Measurements from ENCODE around the gene STMP1.
A peak's percentile ranks its signal among the peaks of the same experiment; 100 is the strongest.
"Not testable (repeated sequence)": the region's sequence is repeated elsewhere in the genome, so short reads cannot be mapped to it uniquely, and the experiment has no call there.

STMP1 gene

DNA sequence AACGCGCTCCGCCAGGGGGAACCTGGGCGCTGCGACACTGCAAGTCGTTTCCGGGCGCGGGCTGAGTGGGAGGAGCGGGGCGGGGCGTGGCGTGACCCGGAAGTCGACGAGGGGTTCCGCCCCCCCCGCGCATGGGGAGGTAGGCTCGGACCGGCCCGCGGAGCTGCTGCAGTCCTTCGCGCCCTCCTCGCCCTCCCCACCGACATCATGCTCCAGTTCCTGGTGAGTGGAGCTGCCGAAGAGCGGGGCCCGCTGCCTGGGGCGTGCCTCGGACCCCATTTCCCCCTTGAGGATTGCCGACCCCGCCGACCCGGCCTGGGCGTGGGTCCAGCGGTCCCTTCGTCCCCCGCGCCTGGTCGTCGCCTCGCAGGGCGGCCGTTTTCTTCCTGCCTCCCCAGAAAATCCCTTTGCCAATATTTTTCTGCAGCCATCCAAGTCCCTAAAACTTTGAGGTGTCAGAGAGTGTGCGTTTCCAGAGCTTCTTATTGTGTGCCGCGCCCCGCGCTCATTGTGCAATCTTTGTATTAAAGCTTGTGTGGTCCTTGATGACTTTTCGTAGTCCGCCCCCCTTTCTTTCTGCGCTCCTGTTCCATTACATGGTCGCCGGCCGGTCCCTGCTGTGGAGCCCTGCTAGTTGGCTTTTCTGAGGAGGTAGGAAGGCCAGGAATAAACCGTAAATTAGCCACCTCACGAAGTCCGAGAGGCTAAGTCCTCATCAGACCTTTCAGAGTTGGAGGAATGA lies at the start of gene STMP1:
Gene STMP1 (plus strand): TSS at position 142 of the 742 bp plus-strand sequence.
- peak; percentile 88 to 90 for DNase-seq (ENCODE audit: low read depth in 2 of 2)

DNA sequence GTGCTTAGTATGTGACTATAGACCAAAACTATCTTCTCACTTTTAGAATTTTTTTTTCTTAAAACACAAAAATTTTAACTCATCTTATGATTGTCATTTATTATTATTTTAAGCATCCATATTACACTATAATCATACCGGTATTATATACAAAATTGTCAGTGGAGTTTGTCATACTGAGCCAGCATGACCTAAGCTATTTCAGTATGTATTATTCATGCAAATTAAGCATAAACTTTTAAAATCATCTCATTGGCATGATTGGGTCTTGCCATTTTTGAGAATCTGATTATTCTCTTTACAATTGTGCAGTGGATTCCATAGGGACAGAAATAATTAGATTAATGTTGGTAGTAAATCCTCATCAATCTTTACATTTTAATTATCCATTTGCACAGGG lies 46.2 kb upstream of the STMP1 start:
- no peak for DNase-seq (ENCODE audit: low read depth in 2 of 2)

DNA sequence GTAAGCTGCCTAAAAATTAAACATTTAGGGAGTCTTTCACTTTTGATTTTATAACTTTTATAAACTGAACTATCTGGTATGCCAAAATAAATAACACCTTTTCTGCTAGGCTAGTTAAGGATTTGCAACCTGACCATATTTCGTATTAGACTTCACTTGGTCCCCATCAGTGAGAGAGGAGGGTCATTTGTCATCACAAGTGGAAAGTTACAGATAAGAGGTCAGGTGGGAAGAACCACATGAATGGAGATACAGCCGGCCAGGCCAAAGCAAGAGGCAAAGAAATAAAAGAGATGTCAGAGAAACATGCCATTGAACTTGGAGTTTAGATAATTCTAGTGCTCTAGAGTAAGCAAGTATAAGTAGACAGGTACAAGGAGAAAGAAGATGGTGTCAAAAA lies 44.5 kb upstream of the STMP1 start:
- DNase-seq (ENCODE audit: low read depth in 2 of 2) = no peak

DNA sequence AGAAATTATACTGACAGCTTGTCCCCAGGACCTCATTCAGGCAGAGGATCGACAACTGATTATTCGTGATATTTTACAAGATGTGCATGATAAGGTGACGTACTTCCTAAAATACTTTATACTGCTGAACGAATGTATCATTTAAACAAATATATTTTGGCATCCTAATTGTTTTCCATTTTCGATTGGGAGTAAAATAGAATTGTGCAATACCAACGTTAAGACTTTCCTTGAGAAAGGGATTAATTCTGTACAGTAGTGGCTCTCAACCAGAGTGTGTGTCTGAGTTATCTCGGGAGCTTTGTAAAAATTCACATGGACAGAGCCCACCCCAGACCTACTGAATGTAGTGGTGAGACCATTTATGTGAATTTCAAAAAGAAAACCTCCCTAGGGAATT lies 43.8 kb upstream of the STMP1 start:
- no peak for DNase-seq (ENCODE audit: low read depth in 2 of 2)

DNA sequence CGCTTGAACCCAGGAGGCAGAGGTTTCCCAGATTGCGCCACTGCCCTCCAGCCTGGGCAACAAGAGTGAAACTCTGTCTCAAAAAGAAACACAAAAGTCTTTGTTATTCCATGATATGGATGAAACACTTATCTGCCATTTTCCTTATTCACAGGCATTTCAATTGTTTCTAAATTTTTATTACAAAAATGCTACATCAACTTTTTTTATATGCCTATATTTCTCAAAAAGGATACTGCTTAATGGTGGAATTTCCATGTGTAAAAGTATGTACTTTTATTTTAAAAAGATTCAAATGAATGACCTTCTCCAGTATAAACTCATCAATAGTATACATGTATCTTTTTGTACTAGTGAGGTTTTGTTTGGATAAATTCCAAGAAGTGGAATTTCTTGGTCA lies 41.9 kb upstream of the STMP1 start:
- no peak for DNase-seq (ENCODE audit: low read depth in 2 of 2)

DNA sequence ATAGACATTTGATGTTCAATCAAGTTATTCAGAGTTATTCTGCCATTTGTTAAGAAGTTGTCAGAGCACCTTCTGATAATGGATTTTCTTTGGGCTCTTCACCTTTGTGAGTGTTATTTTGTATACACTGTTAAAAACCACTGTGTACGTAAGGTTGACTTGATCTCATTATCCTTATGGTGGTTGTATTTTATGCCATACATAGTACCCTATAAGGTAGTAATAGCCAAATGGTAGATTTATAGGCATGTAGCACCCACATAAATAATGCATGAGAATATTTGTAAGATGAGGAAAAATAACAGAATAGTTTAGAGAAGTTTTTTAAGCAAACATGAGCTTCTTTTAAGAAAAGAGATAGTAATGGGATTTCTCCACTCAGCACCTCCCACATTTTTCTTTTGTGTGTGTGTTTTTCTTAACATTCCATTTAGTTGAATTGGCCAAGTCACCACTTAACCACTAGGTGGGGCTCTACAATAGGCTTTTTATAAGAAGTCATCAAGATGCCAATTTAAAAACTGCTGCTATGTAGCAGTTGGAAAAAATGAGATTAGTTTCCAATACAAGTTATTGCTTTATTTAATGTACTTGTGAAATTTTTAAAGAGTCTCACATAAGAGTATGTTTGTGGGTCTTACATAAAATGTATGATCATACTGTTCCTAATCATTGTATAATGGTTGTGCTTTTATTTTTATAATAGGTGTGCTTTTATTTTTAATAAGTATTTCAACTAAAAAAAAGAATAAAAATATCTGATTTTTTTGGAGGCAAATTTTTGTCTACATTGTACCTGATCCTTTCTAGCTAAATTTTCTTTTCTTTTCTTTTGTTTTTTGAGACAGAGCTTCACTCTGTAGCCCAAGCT lies 41.1 kb upstream of the STMP1 start:
- DNase-seq (ENCODE audit: low read depth in 2 of 2) = no peak

DNA sequence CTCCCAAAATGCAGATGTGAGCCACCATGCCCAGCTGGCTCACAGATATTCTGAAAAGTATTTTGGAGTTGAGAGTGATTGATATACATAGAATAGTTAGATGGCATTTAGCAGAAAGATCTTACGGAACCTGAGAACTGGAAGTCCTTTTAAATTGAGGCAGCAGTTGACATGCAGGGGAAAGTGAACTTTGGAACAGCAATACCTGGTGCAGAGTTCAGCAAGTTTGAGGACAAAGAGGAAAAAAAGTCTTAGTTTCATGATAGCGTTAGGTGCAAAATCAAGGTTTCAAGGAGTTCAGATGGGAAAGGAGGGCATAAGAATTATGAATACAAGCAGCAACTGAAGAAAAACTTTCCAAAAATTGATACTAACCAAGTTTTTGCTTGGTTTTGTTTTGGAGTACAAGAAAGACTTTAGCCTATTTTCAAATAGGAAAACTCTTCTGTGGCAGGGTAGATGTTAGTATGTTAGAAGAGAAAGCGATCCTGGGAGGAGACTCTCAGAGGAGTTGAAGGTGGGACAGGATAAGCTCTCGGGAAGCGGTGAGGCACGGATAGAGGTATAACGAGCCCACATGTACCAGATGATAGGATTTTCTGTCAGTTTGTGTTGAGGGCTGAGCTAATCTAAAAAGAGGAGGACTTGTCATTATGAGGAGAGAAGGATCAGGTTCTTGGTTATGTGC lies 28.0 kb upstream of the STMP1 start:
- no peak for DNase-seq (ENCODE audit: low read depth in 2 of 2)

DNA sequence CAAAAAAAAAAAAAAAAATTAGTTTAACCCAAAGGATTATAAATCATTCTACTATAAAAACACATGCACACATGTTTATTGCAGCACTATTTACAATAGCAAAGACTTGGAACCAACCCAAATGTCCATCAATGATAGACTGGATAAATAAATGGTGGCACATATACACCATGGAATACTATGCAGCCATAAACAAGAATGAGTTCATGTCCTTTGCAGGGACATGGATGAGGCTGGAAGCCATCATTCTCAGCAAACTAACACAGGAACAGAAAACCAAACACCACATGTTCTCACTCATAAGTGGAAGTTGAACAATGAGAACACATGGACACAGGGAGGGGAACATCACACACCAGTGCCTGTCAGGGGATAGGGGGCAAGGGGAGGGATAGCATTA lies 22.6 kb upstream of the STMP1 start:
- not testable (repeated sequence) for DNase-seq (ENCODE audit: low read depth in 2 of 2)

DNA sequence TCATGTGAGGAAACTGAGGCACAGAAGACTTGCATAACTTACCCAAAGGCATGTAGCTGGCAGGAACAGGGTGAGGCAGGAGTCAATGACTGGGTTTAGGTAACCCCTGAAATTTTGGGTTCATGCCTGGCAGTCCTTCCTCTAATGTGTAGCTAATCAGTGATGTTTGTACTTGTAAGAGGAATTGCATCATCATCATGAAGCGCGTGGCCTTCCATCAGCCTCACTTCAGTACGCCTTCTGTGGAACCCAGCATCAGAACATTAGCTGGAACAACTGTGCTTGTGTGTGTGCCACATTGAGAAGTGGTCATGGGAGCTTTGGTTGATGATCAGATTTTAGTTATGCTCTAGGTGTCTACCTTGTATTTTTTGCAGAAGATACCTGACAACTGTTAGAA lies 18.2 kb upstream of the STMP1 start:
- no peak for DNase-seq (ENCODE audit: low read depth in 2 of 2)

DNA sequence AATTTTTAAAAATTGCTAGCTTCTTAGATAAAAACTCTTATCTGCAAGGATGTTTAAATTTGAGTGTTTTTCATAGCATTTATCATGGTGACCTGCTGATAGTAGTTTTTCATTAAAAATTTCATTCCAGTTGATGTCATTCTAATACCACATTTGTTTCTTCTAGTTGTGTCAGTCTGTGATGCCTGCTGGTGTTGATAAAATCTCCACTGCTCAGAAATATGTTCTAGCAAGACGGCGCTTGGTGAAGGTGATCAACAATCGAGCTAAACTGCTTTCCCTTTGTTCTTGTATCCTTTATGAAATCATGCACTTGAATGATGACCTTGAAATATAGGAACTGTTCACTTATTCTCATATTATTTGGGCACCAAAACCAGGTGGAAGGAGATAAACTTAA lies 17.6 kb upstream of the STMP1 start:
- DNase-seq (ENCODE audit: low read depth in 2 of 2) = no peak

DNA sequence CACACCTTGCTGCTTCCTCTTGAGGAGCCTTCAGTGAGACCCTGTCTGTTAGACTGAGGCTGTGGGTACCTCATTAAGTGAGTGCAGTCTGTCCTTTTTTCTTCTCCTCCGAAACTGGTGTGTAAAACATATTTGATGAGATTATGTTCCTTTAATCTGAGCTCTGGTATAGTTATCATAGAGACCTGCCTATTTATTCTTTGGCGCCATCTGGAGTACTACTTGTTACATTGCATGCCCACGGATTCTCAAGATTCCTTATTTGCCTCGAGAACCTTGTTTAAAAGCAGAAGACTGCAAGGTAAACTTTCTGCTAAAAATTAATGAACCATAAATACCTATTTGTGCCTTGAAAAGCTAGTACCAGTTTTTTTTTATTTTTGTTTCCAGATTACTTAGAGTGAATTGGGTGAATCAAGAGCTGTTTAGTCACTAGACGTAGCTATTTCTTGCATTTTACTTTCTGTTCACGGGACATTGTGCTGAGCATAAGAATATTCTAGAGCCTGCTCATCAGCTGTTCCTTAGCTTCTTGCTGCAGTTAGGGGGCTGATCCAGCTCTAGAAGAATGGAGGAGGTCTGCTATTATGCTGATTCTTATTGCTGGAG lies 16.9 kb upstream of the STMP1 start:
- DNase-seq (ENCODE audit: low read depth in 2 of 2) = no peak

DNA sequence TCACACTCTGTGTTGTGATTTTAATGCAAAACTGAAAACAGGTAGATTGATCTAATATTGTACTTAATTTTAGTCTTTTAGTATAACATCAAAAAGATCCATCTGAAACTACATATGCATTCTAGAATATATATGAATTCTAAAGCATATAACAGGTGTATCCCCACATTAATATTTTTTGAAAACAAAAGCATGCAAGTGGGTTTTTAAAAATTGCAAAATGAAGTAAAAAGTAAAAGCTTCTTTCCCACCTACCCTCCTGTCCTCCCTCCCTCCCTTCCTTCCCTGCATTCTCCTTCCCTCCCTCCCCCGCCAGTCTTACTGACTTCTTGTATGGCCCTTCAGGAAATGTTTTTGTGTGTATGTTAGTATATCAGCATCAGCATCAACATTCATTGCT lies 14.6 kb upstream of the STMP1 start:
- no peak for DNase-seq (ENCODE audit: low read depth in 2 of 2)

DNA sequence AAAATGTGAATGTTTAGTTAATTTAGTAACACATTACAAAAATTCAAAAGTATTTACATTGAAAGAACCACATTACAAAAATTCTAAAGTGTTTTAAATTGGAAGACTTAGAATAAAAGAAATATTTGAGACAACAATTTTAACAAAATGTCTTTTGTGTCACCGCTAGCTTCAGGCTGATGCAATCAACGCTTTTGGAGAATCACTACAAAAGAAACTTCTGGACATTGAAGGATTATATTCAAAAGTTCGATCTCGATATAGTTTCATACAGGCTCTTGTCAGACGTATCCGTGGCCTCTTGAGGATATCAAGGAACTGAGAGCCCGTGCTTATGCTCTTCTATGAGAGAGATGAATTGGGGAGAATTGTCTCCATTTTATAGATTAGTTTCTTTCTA lies 14.1 kb upstream of the STMP1 start:
- DNase-seq (ENCODE audit: low read depth in 2 of 2) = no peak

DNA sequence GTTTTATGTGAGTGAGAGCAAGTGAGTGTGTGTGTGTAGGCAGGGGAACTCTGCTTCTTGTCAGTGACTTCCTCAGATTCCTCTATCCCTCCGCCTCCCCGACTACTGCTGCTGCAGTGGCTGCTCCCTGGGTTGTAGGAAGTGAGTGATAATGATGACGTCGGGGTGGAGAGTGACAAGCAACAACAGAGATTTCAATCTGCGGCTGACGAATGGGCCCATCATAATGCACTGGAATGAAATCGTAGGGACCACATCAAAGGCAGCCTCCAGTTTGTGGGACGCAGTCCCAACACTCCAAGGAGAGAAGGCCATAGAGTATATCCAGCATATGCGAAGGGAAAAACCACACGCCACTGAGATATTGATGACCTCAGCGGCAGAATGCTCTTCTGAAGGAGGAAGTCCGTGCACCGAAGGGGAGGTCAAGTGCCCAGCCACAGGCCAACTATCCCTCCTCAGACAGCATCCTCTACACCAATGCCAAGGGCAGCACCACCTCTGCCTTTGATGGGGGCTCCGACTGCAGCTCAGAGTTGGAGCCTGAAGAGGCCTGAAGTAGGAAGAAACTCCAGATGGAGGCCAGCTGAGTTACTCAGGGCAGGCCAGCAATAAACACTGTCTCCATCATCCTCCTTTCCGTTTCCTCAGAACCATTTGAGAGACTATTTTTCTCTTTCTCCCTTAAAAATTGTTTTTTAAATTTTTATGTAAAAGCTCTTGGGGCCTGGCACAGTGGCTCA lies 11.3 kb upstream of the STMP1 start:
- no peak for DNase-seq (ENCODE audit: low read depth in 2 of 2)

DNA sequence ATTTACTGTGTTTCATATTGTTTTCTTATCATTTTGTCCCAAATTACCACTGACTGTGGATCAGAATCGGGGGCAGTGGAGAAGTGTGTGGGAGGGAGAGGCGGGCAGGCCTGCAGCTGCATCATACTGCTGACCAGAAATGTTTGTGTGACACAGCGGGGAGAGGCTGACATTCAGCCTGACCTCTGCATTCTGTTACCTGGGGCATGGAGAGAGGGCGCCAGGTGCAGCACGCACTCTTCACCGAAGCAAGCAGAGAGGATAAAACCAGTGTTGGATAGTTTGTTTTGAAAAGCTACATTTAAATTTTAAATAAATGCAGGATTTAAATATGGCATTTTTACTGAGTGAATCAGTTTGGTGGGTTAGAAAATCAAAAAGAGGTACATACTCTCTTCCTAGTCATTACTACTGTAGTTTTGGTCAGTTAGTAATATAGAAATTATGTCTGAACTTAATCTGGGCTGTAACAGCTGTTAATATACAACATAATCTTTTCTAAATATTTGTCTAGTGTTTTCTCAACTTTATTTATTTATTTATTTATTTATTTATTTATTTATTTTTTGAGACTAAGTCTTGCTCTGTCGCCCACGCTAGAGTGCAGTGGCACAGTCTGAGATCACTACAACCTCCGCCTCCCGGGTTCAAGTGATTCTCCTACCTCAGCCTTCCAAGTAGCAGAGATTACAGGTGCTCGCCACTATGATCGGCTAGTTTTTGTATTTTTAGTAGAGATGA lies 8.8 kb upstream of the STMP1 start:
- no peak for DNase-seq (ENCODE audit: low read depth in 2 of 2)

DNA sequence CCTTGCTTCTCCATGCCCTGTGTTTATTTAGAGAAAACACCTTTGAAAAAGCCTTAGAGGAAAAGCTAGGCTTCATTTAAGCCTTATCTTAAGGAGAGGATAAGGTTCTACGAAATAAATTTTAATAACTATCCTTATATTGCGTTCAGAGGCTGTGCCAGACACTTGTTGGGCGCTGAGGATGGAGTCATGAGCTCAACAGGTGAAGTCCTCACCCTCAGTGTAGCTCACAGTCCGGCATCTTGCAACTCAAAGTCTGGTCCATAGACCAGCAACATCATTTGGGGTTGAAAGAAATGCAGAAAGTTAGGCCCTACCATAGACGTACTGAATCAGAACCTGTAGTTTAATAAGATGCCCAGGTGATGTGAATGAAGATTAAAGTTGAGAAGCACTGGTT lies 3.8 kb upstream of the STMP1 start:
- no peak for DNase-seq (ENCODE audit: low read depth in 2 of 2)

DNA sequence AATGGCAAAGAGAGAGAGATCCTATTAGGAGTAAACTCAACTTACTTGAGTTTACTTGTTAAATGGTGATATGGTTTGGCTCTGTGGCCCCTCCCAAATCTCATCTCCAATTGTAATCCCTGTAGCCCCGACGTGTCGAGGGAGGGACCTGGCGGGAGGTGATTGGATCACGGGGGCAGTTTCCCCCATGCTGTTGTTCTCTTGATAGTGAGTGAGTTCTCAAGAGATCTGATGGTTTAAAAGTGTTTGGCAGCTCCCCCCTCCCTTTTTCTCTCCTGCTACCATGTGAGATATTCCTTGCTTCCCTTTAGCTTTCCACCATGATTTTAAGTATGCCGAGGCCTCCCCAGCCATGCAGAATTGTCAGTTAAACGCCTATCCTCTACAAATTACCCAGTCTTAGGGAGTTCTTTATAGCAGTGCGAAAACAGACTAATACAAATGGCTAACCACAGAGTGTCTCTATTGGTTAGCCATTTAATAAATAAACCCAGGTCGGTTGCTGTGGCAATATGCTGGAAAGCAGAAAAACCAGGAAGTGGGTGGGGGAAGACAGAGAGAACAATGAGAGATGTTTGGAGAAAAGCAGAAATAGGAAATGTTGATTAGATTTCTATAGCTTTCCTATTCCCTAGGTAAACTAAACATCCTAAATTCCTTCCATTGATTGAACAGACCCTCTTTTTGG lies 3.0 kb upstream of the STMP1 start:
- no peak for DNase-seq (ENCODE audit: low read depth in 2 of 2)

DNA sequence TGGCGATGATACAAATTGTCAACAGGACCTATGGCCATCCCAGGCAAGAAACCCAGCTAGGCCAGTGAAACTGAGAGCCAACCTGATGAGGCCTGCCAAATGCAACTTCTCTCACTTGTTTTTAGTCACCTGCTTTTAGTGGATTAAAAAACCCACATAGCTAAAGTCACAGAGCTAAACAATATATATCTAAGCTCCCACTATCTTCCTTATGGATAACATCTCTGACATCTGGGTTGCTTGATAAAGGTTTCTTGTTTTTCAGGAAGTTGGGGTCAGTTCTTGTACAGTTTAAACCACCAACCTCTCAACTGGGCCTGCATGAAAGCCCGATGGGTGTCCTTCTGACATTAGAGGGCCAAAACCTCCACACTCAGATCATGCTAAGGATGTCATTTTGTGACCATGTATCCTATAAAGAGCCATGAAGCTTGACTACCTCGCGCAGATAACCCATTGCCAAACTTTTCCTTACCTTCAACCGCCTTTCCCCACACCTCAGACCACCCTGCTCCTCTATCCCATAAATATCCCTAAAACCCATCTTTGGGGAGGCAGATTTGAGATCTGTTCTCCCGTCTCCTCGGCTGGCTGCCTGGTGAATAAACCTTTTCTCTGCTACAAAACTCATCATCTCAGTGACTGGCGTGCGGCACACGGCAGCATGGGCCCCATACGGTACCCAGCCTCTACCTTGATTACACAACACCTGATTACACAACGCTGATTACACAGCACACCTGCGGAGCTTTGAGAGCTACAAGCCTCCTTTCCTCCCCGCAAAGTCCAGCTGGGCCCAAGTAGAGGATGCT lies 797 bp upstream of the STMP1 start:
- no peak for DNase-seq (ENCODE audit: low read depth in 2 of 2)

DNA sequence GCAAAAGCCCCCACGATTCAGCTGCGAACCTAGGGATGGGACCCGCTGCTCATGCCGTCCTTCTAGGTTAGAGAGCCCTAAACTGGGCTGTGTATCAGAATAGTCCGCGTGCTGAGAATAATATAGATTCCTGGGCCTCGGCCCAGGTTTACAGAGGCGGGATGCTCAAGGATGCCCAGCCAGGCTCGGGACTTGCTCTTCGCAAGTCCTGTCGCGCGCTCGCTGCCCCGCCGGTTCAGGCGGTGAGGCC lies 266 bp upstream of the STMP1 start:
- DNase-seq (ENCODE audit: low read depth in 2 of 2) = no peak
